Ovary (tissue), 9 donors: Measurements from ENCODE around the gene UNC13D. TPM values are rescaled to one million over a fixed set of nuclear protein-coding genes. Genes with fewer than 3 reads are reported as not detected.

ENCODE experiments used
- DNase-seq, 5 donors: peaks; one replicate each; pipeline ENCODE4 v3.0.0-alpha.2; 2019 to 2020
- H3K27ac ChIP-seq, 2 donors: fragments of 200-600 bp; one replicate each; pipeline versions ENCODE4 v1.5.1 to v1.8.0; 2019 to 2022
- H3K27me3 ChIP-seq: fragments of 200-600 bp; one replicate; pipeline ENCODE4 v1.8.0; 2022
- H3K36me3 ChIP-seq: fragments of 200-600 bp; sonication (generic); one replicate; pipeline ENCODE4 v1.5.1; 2019
- H3K4me1 ChIP-seq: one replicate; pipeline ENCODE4 v1.8.1; 2013; ENCODE audit warnings: mild to moderate bottlenecking, moderate library complexity; ENCODE audit not compliant: insufficient read depth
- H3K4me3 ChIP-seq: fragments of 200-600 bp; sonication (generic); one replicate; pipeline ENCODE4 v1.5.1; 2017
- H3K9me3 ChIP-seq, 2 donors: fragments of 200-600 bp in 1 of 2; sonication (generic) in 1 of 2; one replicate each; pipeline versions ENCODE4 v1.5.1 to v1.8.1; 2013 to 2019; ENCODE audit warnings: mild to moderate bottlenecking in 1 of 2, moderate library complexity in 1 of 2
- CTCF ChIP-seq, 3 donors: fragments of 450-650 bp in 2 of 3; fragments of 200-600 bp in 1 of 3; IDR thresholded peaks; one replicate each; pipeline versions ENCODE4 v1.5.1 to v1.8.0; 2016 to 2022; ENCODE audit warnings: antibody characterized with exemption in 3 of 3, mild to moderate bottlenecking in 1 of 3
- EP300 ChIP-seq: sonication (generic); formaldehyde crosslinking; IDR thresholded peaks from one replicate; pipeline ENCODE4 v1.6.1; 2017; ENCODE audit warnings: antibody characterized with exemption
- POLR2A ChIP-seq: fragments of 450-650 bp; IDR thresholded peaks from one replicate; pipeline ENCODE4 v1.6.1; 2017; ENCODE audit warnings: antibody characterized with exemption, mild to moderate bottlenecking, moderate library complexity
- WGBS, 3 donors: extraction: QIAGEN DNeasy Blood & Tissue Kit in 1 of 3; methylation state at CpG; one replicate each; pipeline versions ENCODE4 v1.1.5 to v1.1.7; 2013 to 2017; 5-methylcytosine and 5-hydroxymethylcytosine counted together
- intact Hi-C, 4 donors: fragments of 100-400 bp; cut with DNase I; formaldehyde crosslinking; loops; one replicate each; pipeline versions ENCODE4 v1.11.0 to v1.15.1; 2022 to 2023
- polyA plus RNA-seq, 2 donors: library from polyadenylated mRNA; stranded (reverse); fragments of 200-250 nt in 1 of 2; fragments of 350-450 nt in 1 of 2; fragmentation: Illumina TruSeq in 1 of 2; extraction: RNeasy Lipid Tissue Mini Kit (QIAGEN cat#74804) in 1 of 2; gene quantifications; one replicate each; pipeline ENCODE4 v1.2.3, GENCODE V29; 2013 to 2014
- total RNA-seq, 7 donors: library from RNA; depleted of rRNA in 2 of 7; stranded (reverse); fragments of >200 nt in 2 of 7; fragmentation: NEBNext Ultra II Directional in 3 of 7; extraction: Animal tissue kit (Norgen Biotek cat#: 25700) in 3 of 7; gene quantifications; one replicate each; pipeline versions ENCODE4 v1.1.0 to v1.2.4, GENCODE V29; 2016 to 2023
- donor health status: DM: no; HTN: no; CAD: no; lungs with moderate emphysema.
- donor health status: DM: no; HTN: no; CAD: no.
- donor health status: Bipolar disorder and iron deficiency.
- donor health status: DM: yes; HTN: yes; CAD: no.
- donor health status: DM: no; HTN: no; CAD: no.
- donor health status: DM: yes; HTN: yes; CAD: no.

UNC13D gene
- total and polyA plus RNA-seq, 9 donors: 8.9 to 24.9 (median 14.1) TPM

- no peaks in the 10 kb centered on the region for H3K9me3 ChIP-seq
- DNase-seq: no peak
- H3K36me3 ChIP-seq: no peaks in the 10 kb centered on the region
- no peaks in the 10 kb centered on the region for H3K4me1 ChIP-seq
- TF ChIP-seq EP300: no peak
- TF ChIP-seq POLR2A: no peak
- TF ChIP-seq CTCF (IDR thresholded peaks at IDR 0.05): no peak
- intact Hi-C loops: no loop called here
- H3K27ac ChIP-seq: no peak overlapping the region
- no peaks in the 10 kb centered on the region for H3K27me3 ChIP-seq
- H3K4me3 ChIP-seq: no peak overlapping the region
- 78 to 87% (median 84%) methylated on average over 20 to 21 of the region's 21 CpGs for WGBS, 3 donors
Observed at GRCh38 chr17:75820094-75821080, 23.8 kb downstream of the UNC13D start.

- intact Hi-C loops: no loop called here
- Histone ChIP-seq H3K4me1 (no peaks in the 10 kb centered on the region), H3K27ac (no peak overlapping the region), H3K27me3 (no peaks in the 10 kb centered on the region), H3K9me3 (no peaks in the 10 kb centered on the region), H3K4me3 (no peak overlapping the region), H3K36me3 (no peaks in the 10 kb centered on the region)
- DNase-seq: no peak
- TF ChIP-seq POLR2A (no peak), CTCF (IDR thresholded peaks at IDR 0.05) (no peak), EP300 (no peak)
- WGBS, 3 donors: 88 to 90% (median 89%) methylated on average over 16 of the region's 16 CpGs
Observed at GRCh38 chr17:75819678-75820077, 24.5 kb downstream of the UNC13D start.

- TF ChIP-seq CTCF (IDR thresholded peaks at IDR 0.05) (no peak), EP300 (no peak), POLR2A (no peak)
- WGBS, 3 donors: 85 to 89% (median 88%) methylated on average over 7 of the region's 7 CpGs
- Histone ChIP-seq H3K27me3 (no peaks in the 10 kb centered on the region), H3K9me3 (no peaks in the 10 kb centered on the region), H3K27ac (no peak overlapping the region), H3K4me1 (no peaks in the 10 kb centered on the region), H3K4me3 (no peak overlapping the region), H3K36me3 (no peaks in the 10 kb centered on the region)
- intact Hi-C loops: no loop called here
- no peak for DNase-seq
Observed at GRCh38 chr17:75819116-75819515, 25.1 kb downstream of the UNC13D start.

DNA sequence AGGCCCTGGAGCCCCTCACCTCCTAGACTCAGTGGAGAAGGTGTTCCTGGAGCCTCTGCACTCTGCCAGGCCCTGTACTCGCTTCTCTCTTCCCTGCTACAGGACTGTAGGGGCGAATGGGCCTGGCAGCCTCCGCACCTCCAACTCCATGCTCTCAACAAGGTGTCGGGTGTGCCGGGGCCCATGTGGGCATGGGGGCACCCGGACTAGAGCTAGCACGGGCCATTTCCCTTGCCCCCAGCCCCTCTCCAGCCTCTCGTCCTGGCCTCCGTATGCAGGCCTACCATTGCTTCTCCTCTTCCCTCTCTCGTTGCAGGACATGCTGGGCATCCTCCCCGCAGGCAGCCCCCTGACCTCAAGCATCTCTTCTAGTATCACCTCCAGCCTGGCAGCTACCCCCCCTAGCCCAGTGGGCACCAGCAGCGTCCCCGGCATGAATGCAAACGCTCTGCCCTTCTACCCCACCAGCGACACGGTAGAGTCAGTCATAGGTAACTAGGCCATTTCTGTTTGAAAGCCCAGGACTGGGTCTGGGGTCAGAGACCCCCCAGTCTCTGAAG is 25.8 kb downstream of the UNC13D start:
- Histone ChIP-seq H3K36me3 (no peaks in the 10 kb centered on the region), H3K4me1 (no peaks in the 10 kb centered on the region), H3K27me3 (no peaks in the 10 kb centered on the region), H3K27ac (no peak overlapping the region), H3K9me3 (no peaks in the 10 kb centered on the region), H3K4me3 (no peak overlapping the region)
- intact Hi-C loops: no loop called here
- WGBS, 3 donors: 90 to 94% (median 91%) methylated on average over 16 of the region's 16 CpGs
- TF ChIP-seq CTCF (IDR thresholded peaks at IDR 0.05): no peak
- peak in 1 of 5 donors; percentile 14 for DNase-seq
